CD4-positive, alpha-beta memory T cell (primary cell): ENCODE data around the gene SRP54. TPM values are rescaled to one million over a fixed set of nuclear protein-coding genes. Genes with fewer than 3 reads are reported as not detected.
A peak's percentile ranks its signal among the peaks of the same experiment; 100 is the strongest.
"Not testable (repeated sequence)": the region's sequence is repeated elsewhere in the genome, so short reads cannot be mapped to it uniquely, and the experiment has no call there.

Experiments
- CTCF ChIA-PET: fragments of 350-600 bp; sonication (Branson Sonifier 250); formaldehyde crosslinking; loops from one replicate; lab custom pipeline; 2021; ENCODE audit warnings: inconsistent platforms; ENCODE audit not compliant: partially characterized antibody; lab: Charles Lee
- POLR2A ChIA-PET: fragments of 350-600 bp; sonication (Branson Sonifier 250); formaldehyde crosslinking; loops from one replicate; lab custom pipeline; 2021; ENCODE audit not compliant: partially characterized antibody; lab: Charles Lee
- DNase-seq, 5 donors: peaks; one replicate each; pipeline versions ENCODE4 v3.0.0 to v3.0.0-alpha.2; 2020 to 2022; ENCODE audit warnings: mixed read lengths in 1 of 5
- H3K27ac ChIP-seq: one replicate; pipeline ENCODE4 v1.7.0; 2013; ENCODE audit warnings: low read depth, low read length
- H3K27me3 ChIP-seq: 2 replicates; pipeline ENCODE4 v1.7.0; 2013; ENCODE audit warnings: mild to moderate bottlenecking, low read length, moderate library complexity; ENCODE audit not compliant: insufficient read depth
- H3K36me3 ChIP-seq: 2 replicates; pipeline ENCODE4 v1.7.0; 2013; ENCODE audit warnings: mild to moderate bottlenecking, low read length, moderate library complexity; ENCODE audit not compliant: insufficient read depth
- H3K4me1 ChIP-seq: 2 replicates; pipeline ENCODE4 v1.7.0; 2013; ENCODE audit warnings: mild to moderate bottlenecking, low read length, moderate library complexity; ENCODE audit not compliant: insufficient read depth
- H3K4me3 ChIP-seq, 2 donors: one replicate each; pipeline ENCODE4 v1.7.0; 2013; ENCODE audit warnings: low read length in 2 of 2, mild to moderate bottlenecking in 1 of 2
- H3K9me3 ChIP-seq, 2 donors: one replicate each; pipeline ENCODE4 v1.7.0; 2013; ENCODE audit warnings: low read length in 2 of 2, control low read depth in 1 of 2; ENCODE audit not compliant: control insufficient read depth in 1 of 2
- H3K27ac Mint-ChIP-seq, 7 donors: one replicate each; pipeline ENCODE4 v1.8.0; 2020 to 2021; ENCODE audit warnings: mixed read lengths in 7 of 7, mild to moderate bottlenecking in 6 of 7, inconsistent platforms in 3 of 7, moderate library complexity in 3 of 7
- H3K27me3 Mint-ChIP-seq, 2 donors: one replicate each; pipeline ENCODE4 v1.8.0; 2020 to 2021; ENCODE audit warnings: mixed read lengths in 2 of 2
- H3K36me3 Mint-ChIP-seq, 2 donors: one replicate each; pipeline ENCODE4 v1.8.0; 2020 to 2021; ENCODE audit warnings: mixed read lengths in 2 of 2, inconsistent platforms in 1 of 2, mild to moderate bottlenecking in 1 of 2
- H3K4me1 Mint-ChIP-seq, 4 donors: one replicate each; pipeline ENCODE4 v1.8.0; 2020 to 2021; ENCODE audit warnings: mixed read lengths in 4 of 4, mild to moderate bottlenecking in 1 of 4
- H3K4me3 Mint-ChIP-seq, 8 donors: one replicate each; pipeline ENCODE4 v1.8.0; 2020 to 2021; ENCODE audit warnings: mixed read lengths in 8 of 8, mild to moderate bottlenecking in 7 of 8, moderate library complexity in 6 of 8, inconsistent platforms in 3 of 8
- H3K9me3 Mint-ChIP-seq, 8 donors: one replicate each; pipeline ENCODE4 v1.8.0; 2020 to 2021; ENCODE audit warnings: mixed read lengths in 8 of 8, mild to moderate bottlenecking in 5 of 8, inconsistent platforms in 3 of 8, moderate library complexity in 1 of 8
- intact Hi-C: fragments of 100-400 bp; cut with micrococcal nuclease; formaldehyde crosslinking; loops from one replicate; pipeline ENCODE4 v1.15.1; 2023
- polyA plus RNA-seq, 2 donors: library from polyadenylated mRNA; unstranded; fragments of 300-500 nt; fragmentation: Illumina TruSeq; gene quantifications; one replicate each; pipeline ENCODE4 v1.2.3, GENCODE V29; 2021
- total RNA-seq, 2 experiments: library from RNA; stranded (reverse); gene quantifications; one replicate each; pipeline ENCODE4 v1.2.3, GENCODE V29; 2021

SRP54 gene
- total and polyA plus RNA-seq, 4 experiments from 2014 or later: 31.6 to 62.7 (median 54.5) TPM

GRCh38 chr14:34946699-34947098 lies 36.1 kb upstream of the SRP54 start:
- H3K4me3 Mint-ChIP-seq: no peak overlapping the region
- no peak for DNase-seq
- peak overlapping the region in 2 of 7 donors; percentile 29 to 74 for H3K27ac Mint-ChIP-seq
- H3K4me1 ChIP-seq: no peaks in the 10 kb centered on the region
- no peaks in the 10 kb centered on the region for H3K27me3 Mint-ChIP-seq
- POLR2A ChIA-PET: interaction anchor here (1.0 to 1.7 kb wide), 3 partner anchors 16 to 73 kb away, joined by 3 to 9 read pairs (median 3); partner anchors contain the start of gene BAZ1A
- H3K4me1 Mint-ChIP-seq: peaks cover 0 to 2% (median 0%) of the 10 kb centered on the region in 4 donors
- no peak overlapping the region for H3K27ac ChIP-seq
- peaks cover 21 to 47% of the 10 kb centered on the region in 2 donors for H3K36me3 Mint-ChIP-seq
- no peaks in the 10 kb centered on the region for H3K27me3 ChIP-seq
- no peaks in the 10 kb centered on the region for H3K9me3 ChIP-seq
- H3K4me3 ChIP-seq: no peak overlapping the region
- peaks cover 0 to 25% (median 12%) of the 10 kb centered on the region in 8 donors for H3K9me3 Mint-ChIP-seq
- intact Hi-C loops: no loop called here
- CTCF ChIA-PET: no interaction called here
- H3K36me3 ChIP-seq: no peaks in the 10 kb centered on the region

GRCh38 chr14:34951286-34951685 lies 31.5 kb upstream of the SRP54 start:
- CTCF ChIA-PET: interaction anchor here (0.7 to 1.6 kb wide), 2 partner anchors 17 to 30 kb away, joined by 3 to 4 read pairs; no protein-coding TSS in a partner anchor
- no peak overlapping the region for H3K4me3 ChIP-seq
- H3K4me1 ChIP-seq: no peaks in the 10 kb centered on the region
- H3K9me3 ChIP-seq: no peaks in the 10 kb centered on the region
- DNase-seq: no peak
- Mint-ChIP-seq H3K9me3 (no peaks in the 10 kb centered on the region), H3K36me3 (peaks cover 17 to 25% of the 10 kb centered on the region in 2 donors), H3K27ac (no peak overlapping the region), H3K27me3 (no peaks in the 10 kb centered on the region), H3K4me3 (no peak overlapping the region), H3K4me1 (peaks cover 0 to 4% (median 2%) of the 10 kb centered on the region in 4 donors)
- H3K36me3 ChIP-seq: peaks cover 4% of the 10 kb centered on the region
- H3K27ac ChIP-seq: no peak overlapping the region
- intact Hi-C loops: no loop called here
- no peaks in the 10 kb centered on the region for H3K27me3 ChIP-seq
- POLR2A ChIA-PET: no interaction called here

DNA sequence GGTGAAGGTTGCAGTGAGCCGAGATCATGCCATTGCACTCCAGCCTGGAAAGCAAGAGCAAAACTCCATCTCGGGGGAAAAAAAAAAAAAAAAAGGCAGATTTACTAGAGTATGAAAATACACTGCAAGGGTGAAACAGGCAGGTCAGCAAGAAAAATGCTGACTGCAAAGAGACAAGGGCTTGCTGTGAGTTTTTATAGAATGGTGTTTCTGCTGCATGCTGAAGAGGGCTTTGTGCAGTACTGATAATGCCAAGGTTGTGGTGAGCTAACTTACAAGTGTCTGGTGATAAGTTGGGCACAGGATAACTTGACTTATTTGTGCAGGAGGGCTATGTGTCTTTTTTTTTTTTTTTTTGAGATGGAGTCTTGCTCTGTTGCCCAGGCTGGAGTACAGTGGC lies 25.9 kb upstream of the SRP54 start:
- H3K27ac ChIP-seq: no peak overlapping the region
- H3K4me1 ChIP-seq: no peaks in the 10 kb centered on the region
- intact Hi-C loops: no loop called here
- H3K4me3 ChIP-seq: no peak overlapping the region
- CTCF ChIA-PET: no interaction called here
- H3K36me3 ChIP-seq: peaks cover 11% of the 10 kb centered on the region
- Mint-ChIP-seq H3K27me3 (no peaks in the 10 kb centered on the region), H3K36me3 (peaks cover 22 to 42% of the 10 kb centered on the region in 2 donors), H3K4me1 (peaks cover 0 to 7% (median 2%) of the 10 kb centered on the region in 4 donors), H3K4me3 (no peak overlapping the region), H3K9me3 (no peaks in the 10 kb centered on the region), H3K27ac (peak overlapping the region in 1 of 7 donors; percentile 46)
- POLR2A ChIA-PET: interaction anchor here (0.7 kb wide), 1 partner anchor 858 kb away, joined by 3 read pairs; no protein-coding TSS in a partner anchor
- no peaks in the 10 kb centered on the region for H3K27me3 ChIP-seq
- no peak for DNase-seq
- no peaks in the 10 kb centered on the region for H3K9me3 ChIP-seq

- Mint-ChIP-seq H3K9me3 (no peaks in the 10 kb centered on the region), H3K27me3 (no peaks in the 10 kb centered on the region), H3K27ac (peak overlapping the region in 2 of 7 donors; percentile 18 to 46), H3K36me3 (peaks cover 22 to 43% of the 10 kb centered on the region in 2 donors), H3K4me1 (peaks cover 0 to 7% (median 2%) of the 10 kb centered on the region in 4 donors), H3K4me3 (no peak overlapping the region)
- ChIA-PET POLR2A (no interaction called here), CTCF (no interaction called here)
- no peak for DNase-seq
- no peaks in the 10 kb centered on the region for H3K9me3 ChIP-seq
- intact Hi-C loops: no loop called here
- H3K4me3 ChIP-seq: no peak overlapping the region
- H3K4me1 ChIP-seq: no peaks in the 10 kb centered on the region
- H3K36me3 ChIP-seq: peaks cover 11% of the 10 kb centered on the region
- no peak overlapping the region for H3K27ac ChIP-seq
- no peaks in the 10 kb centered on the region for H3K27me3 ChIP-seq
Measured at GRCh38 chr14:34957771-34958286, 25.0 kb upstream of the SRP54 start.

- H3K36me3 ChIP-seq, H3K9me3 Mint-ChIP-seq, H3K4me3 Mint-ChIP-seq, H3K4me1 ChIP-seq, H3K4me3 ChIP-seq, H3K27ac Mint-ChIP-seq, POLR2A ChIA-PET, H3K27ac ChIP-seq, DNase-seq, intact Hi-C loops, H3K27me3 Mint-ChIP-seq, H3K27me3 ChIP-seq, H3K9me3 ChIP-seq, H3K4me1 Mint-ChIP-seq: not testable (repeated sequence)
- peaks cover 30 to 47% of the 10 kb centered on the region in 2 donors for H3K36me3 Mint-ChIP-seq
- CTCF ChIA-PET: interaction anchor here (0.7 kb wide), 1 partner anchor 29 kb away, joined by 3 read pairs; no protein-coding TSS in a partner anchor
Measured at GRCh38 chr14:34962106-34962505, 20.7 kb upstream of the SRP54 start.

DNA sequence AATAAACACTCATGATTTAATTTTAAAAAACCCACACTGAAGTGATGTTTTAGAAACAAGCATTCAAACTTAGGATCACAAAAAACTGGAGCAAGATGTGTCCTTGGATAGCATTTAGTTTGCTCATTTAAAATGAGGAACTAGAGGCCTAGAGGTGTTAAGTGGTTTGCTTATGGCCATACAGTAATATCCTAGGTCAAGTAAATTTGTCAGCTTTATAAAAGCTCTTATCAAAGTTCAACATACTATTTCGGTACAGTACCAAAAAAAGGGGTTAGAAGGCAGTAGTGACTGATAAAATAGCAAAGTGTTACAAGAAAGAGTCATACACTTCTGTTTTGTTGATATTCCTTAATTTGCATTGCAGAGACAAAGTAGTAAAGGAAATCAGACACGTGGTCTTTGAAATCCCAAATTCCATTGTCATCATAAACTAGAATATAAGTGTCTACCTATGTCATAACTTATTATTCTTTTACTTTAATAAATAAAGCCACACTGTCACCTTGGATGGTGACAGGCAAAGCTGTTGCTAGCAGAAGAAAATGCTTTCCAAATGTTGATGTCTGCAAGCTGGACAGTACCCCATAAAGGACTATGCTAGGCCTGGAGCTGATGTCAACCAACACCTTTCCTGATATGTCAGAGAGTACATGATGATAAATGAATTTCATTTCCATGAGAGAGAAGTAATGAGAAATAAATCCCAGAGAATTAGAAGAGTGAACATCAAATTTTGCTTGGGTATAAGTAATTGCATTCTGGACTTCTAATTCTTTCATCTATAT lies 17.6 kb upstream of the SRP54 start:
- Mint-ChIP-seq H3K4me3 (no peak overlapping the region), H3K27me3 (no peaks in the 10 kb centered on the region), H3K27ac (peak overlapping the region in 1 of 7 donors; percentile 42), H3K36me3 (peaks cover 20 to 44% of the 10 kb centered on the region in 2 donors), H3K4me1 (peaks cover 0 to 10% (median 3%) of the 10 kb centered on the region in 4 donors), H3K9me3 (no peaks in the 10 kb centered on the region)
- intact Hi-C loops: no loop called here
- Histone ChIP-seq H3K4me1 (no peaks in the 10 kb centered on the region), H3K4me3 (no peak overlapping the region), H3K9me3 (no peaks in the 10 kb centered on the region), H3K27me3 (no peaks in the 10 kb centered on the region), H3K36me3 (no peaks in the 10 kb centered on the region), H3K27ac (no peak overlapping the region)
- ChIA-PET POLR2A (no interaction called here), CTCF (no interaction called here)
- no peak for DNase-seq

- no peak for DNase-seq
- no peak overlapping the region for H3K27ac ChIP-seq
- POLR2A ChIA-PET: no interaction called here
- no peak overlapping the region for H3K4me3 ChIP-seq
- Mint-ChIP-seq H3K4me3 (no peak overlapping the region), H3K4me1 (peaks cover 0 to 8% (median 3%) of the 10 kb centered on the region in 4 donors), H3K27ac (peak overlapping the region in 5 of 7 donors; percentile 22 to 60 (median 48)), H3K27me3 (no peaks in the 10 kb centered on the region), H3K36me3 (peaks cover 19 to 40% of the 10 kb centered on the region in 2 donors), H3K9me3 (no peaks in the 10 kb centered on the region)
- no peaks in the 10 kb centered on the region for H3K9me3 ChIP-seq
- no peaks in the 10 kb centered on the region for H3K36me3 ChIP-seq
- H3K27me3 ChIP-seq: no peaks in the 10 kb centered on the region
- CTCF ChIA-PET: no interaction called here
- intact Hi-C loops: no loop called here
- no peaks in the 10 kb centered on the region for H3K4me1 ChIP-seq
Measured at GRCh38 chr14:34965912-34966311, 16.9 kb upstream of the SRP54 start.
